H9 (cell line): ENCODE data around the gene SPOCD1. TPM values are rescaled to one million over a fixed set of nuclear protein-coding genes. Genes with fewer than 3 reads are reported as not detected.

Experiments
- DNase-seq: peaks from one replicate; pipeline ENCODE4 v3.0.0-alpha.2; 2017
- H2AFZ ChIP-seq: one replicate; pipeline ENCODE4 v1.6.1; 2013; ENCODE audit warnings: mild to moderate bottlenecking, low read length, control low read depth, moderate library complexity
- H2AK5ac ChIP-seq: 2 replicates; pipeline ENCODE4 v1.6.1; 2013; ENCODE audit warnings: low read length, control low read depth, mixed read lengths; ENCODE audit not compliant: insufficient read length
- H2BK120ac ChIP-seq: one replicate; pipeline ENCODE4 v1.6.1; 2013; ENCODE audit warnings: low read depth, mild to moderate bottlenecking, low read length, control low read depth, inconsistent platforms; ENCODE audit not compliant: poor library complexity, severe bottlenecking
- H2BK12ac ChIP-seq: 2 replicates; pipeline ENCODE4 v1.6.1; 2013; ENCODE audit warnings: low read length, control low read depth, mixed read lengths, low read depth; ENCODE audit not compliant: insufficient read length
- H2BK15ac ChIP-seq: 2 replicates; pipeline ENCODE4 v1.6.1; 2013; ENCODE audit warnings: low read depth, low read length, control low read depth
- H2BK20ac ChIP-seq: one replicate; pipeline ENCODE4 v1.6.1; 2013; ENCODE audit warnings: low read depth, mild to moderate bottlenecking, low read length, control low read depth, inconsistent platforms; ENCODE audit not compliant: poor library complexity, severe bottlenecking
- H2BK5ac ChIP-seq: 2 replicates; pipeline ENCODE4 v1.6.1; 2013; ENCODE audit warnings: low read length, control low read depth, mixed read lengths; ENCODE audit not compliant: insufficient read length
- H3K14ac ChIP-seq: 2 replicates; pipeline ENCODE4 v1.6.1; 2013; ENCODE audit warnings: low read length, control low read depth; ENCODE audit not compliant: insufficient read depth
- H3K18ac ChIP-seq: 2 replicates; pipeline ENCODE4 v1.6.1; 2013; ENCODE audit warnings: low read depth, mild to moderate bottlenecking, mixed read lengths, low read length, control low read depth; ENCODE audit not compliant: insufficient read length
- H3K23ac ChIP-seq: 2 replicates; pipeline ENCODE4 v1.6.1; 2013; ENCODE audit warnings: low read length, control low read depth, mixed read lengths, low read depth; ENCODE audit not compliant: insufficient read length
- H3K23me2 ChIP-seq: 2 replicates; pipeline ENCODE4 v1.6.1; 2013; ENCODE audit warnings: low read depth, mild to moderate bottlenecking, mixed read lengths, low read length, control low read depth; ENCODE audit not compliant: insufficient read length, poor library complexity, severe bottlenecking
- H3K27ac ChIP-seq: 2 replicates; pipeline ENCODE4 v1.5.1; 2013; ENCODE audit warnings: low read length, control low read depth, mixed read lengths, low read depth; ENCODE audit not compliant: insufficient read length
- H3K27me3 ChIP-seq: 2 replicates; pipeline ENCODE4 v1.6.1; 2013; ENCODE audit warnings: low read length, control low read depth, inconsistent platforms; ENCODE audit not compliant: insufficient read depth
- H3K4ac ChIP-seq: 2 replicates; pipeline ENCODE4 v1.6.1; 2013; ENCODE audit warnings: low read depth, mild to moderate bottlenecking, control low read depth, inconsistent platforms, low read length, moderate library complexity
- H3K4me1 ChIP-seq: 2 replicates; pipeline ENCODE4 v1.6.1; 2013; ENCODE audit warnings: low read length, control low read depth, inconsistent platforms; ENCODE audit not compliant: insufficient read depth
- H3K4me2 ChIP-seq: 2 replicates; pipeline ENCODE4 v1.6.1; 2013; ENCODE audit warnings: low read length, control low read depth, mixed read lengths; ENCODE audit not compliant: insufficient read length, insufficient read depth
- H3K56ac ChIP-seq: 2 replicates; pipeline ENCODE4 v1.6.1; 2013; ENCODE audit warnings: low read depth, mild to moderate bottlenecking, mixed read lengths, low read length, control low read depth; ENCODE audit not compliant: insufficient read length
- H3K79me1 ChIP-seq: 2 replicates; pipeline ENCODE4 v1.6.1; 2013; ENCODE audit warnings: low read depth, mild to moderate bottlenecking, moderate library complexity, low read length, control low read depth, inconsistent platforms; ENCODE audit not compliant: insufficient read depth, poor library complexity, severe bottlenecking
- H3K79me2 ChIP-seq: 2 replicates; pipeline ENCODE4 v1.6.1; 2013; ENCODE audit warnings: low read length, control low read depth, inconsistent platforms; ENCODE audit not compliant: insufficient read depth
- H3K9ac ChIP-seq: 2 replicates; pipeline ENCODE4 v1.6.1; 2013; ENCODE audit warnings: low read length, control low read depth, mixed read lengths; ENCODE audit not compliant: insufficient read length; ENCODE audit errors: extremely low read depth
- H3K9me3 ChIP-seq: one replicate; pipeline ENCODE4 v1.6.1; 2013; ENCODE audit warnings: low read depth, low read length, inconsistent platforms; ENCODE audit not compliant: control insufficient read depth
- H3T11ph ChIP-seq: one replicate; pipeline ENCODE4 v1.6.1; 2013; ENCODE audit warnings: mild to moderate bottlenecking, low read length, control low read depth, inconsistent platforms
- H4K20me1 ChIP-seq: one replicate; pipeline ENCODE4 v1.6.1; 2013; ENCODE audit not compliant: control insufficient read depth, insufficient read length, insufficient read depth
- H4K5ac ChIP-seq: 2 replicates; pipeline ENCODE4 v1.6.1; 2013; ENCODE audit warnings: low read depth, mild to moderate bottlenecking, mixed read lengths, low read length, control low read depth; ENCODE audit not compliant: insufficient read length
- H4K8ac ChIP-seq: replicated peaks from 2 replicates; pipeline ENCODE4 v1.6.1; 2013; ENCODE audit warnings: low read length, control low read depth, mixed read lengths, low read depth; ENCODE audit not compliant: insufficient read length
- H4K91ac ChIP-seq: 2 replicates; pipeline ENCODE4 v1.6.1; 2013; ENCODE audit warnings: low read depth, mild to moderate bottlenecking, moderate library complexity, mixed read lengths, low read length, control low read depth; ENCODE audit not compliant: insufficient read length
- H3K27ac Mint-ChIP-seq, 3 experiments: 2 replicates in 2 of 3; 3 replicates in 1 of 3; pipeline ENCODE4 v1.8.0; 2020 to 2021; ENCODE audit warnings: mixed read lengths in 3 of 3, mild to moderate bottlenecking in 1 of 3, moderate library complexity in 1 of 3
- H3K27me3 Mint-ChIP-seq: 2 replicates; pipeline ENCODE4 v1.8.0; 2021; ENCODE audit warnings: low read depth, mild to moderate bottlenecking, moderate library complexity, mixed read lengths
- H3K36me3 Mint-ChIP-seq, 3 experiments: 2 replicates in 2 of 3; 3 replicates in 1 of 3; pipeline ENCODE4 v1.8.0; 2020 to 2021; ENCODE audit warnings: low read depth in 3 of 3, mixed read lengths in 3 of 3; ENCODE audit not compliant: insufficient read depth in 1 of 3
- H3K4me1 Mint-ChIP-seq, 2 experiments: 2 replicates each; pipeline ENCODE4 v1.8.0; 2020; ENCODE audit warnings: mixed read lengths in 2 of 2
- H3K4me3 Mint-ChIP-seq, 2 experiments: 2 replicates in 1 of 2; 3 replicates in 1 of 2; pipeline ENCODE4 v1.8.0; 2020 to 2021; ENCODE audit warnings: mild to moderate bottlenecking in 2 of 2, mixed read lengths in 2 of 2, moderate library complexity in 1 of 2
- H3K9me3 Mint-ChIP-seq, 2 experiments: 2 replicates in 1 of 2; 3 replicates in 1 of 2; pipeline ENCODE4 v1.8.0; 2020; ENCODE audit warnings: mild to moderate bottlenecking in 2 of 2, mixed read lengths in 2 of 2, moderate library complexity in 1 of 2
- WGBS: extraction: QIAGEN DNeasy Blood & Tissue Kit; methylation state at CpG from one replicate; pipeline ENCODE4 v1.1.7; 2013; ENCODE audit warnings: missing lambda C conversion rate, low lambda C conversion rate, mixed read lengths; ENCODE audit not compliant: insufficient read length; ENCODE audit errors: extremely low coverage; 5-methylcytosine and 5-hydroxymethylcytosine counted together
- total RNA-seq: library from RNA; stranded (reverse); gene quantifications from 2 replicates; pipeline ENCODE4 v1.2.1, GENCODE V29; 2021
- TF ChIP-seq, protein P1 (sequence below): fragments of 200-600 bp; sonication (generic); conservative IDR thresholded peaks from 3 replicates; pipeline ENCODE4 v1.8.0; 2021; ENCODE audit warnings: antibody characterized with exemption, mild to moderate bottlenecking

The SPOCD1 gene
- total RNA-seq, 1 experiment from 2014 or later: 1.5 TPM

DNA sequence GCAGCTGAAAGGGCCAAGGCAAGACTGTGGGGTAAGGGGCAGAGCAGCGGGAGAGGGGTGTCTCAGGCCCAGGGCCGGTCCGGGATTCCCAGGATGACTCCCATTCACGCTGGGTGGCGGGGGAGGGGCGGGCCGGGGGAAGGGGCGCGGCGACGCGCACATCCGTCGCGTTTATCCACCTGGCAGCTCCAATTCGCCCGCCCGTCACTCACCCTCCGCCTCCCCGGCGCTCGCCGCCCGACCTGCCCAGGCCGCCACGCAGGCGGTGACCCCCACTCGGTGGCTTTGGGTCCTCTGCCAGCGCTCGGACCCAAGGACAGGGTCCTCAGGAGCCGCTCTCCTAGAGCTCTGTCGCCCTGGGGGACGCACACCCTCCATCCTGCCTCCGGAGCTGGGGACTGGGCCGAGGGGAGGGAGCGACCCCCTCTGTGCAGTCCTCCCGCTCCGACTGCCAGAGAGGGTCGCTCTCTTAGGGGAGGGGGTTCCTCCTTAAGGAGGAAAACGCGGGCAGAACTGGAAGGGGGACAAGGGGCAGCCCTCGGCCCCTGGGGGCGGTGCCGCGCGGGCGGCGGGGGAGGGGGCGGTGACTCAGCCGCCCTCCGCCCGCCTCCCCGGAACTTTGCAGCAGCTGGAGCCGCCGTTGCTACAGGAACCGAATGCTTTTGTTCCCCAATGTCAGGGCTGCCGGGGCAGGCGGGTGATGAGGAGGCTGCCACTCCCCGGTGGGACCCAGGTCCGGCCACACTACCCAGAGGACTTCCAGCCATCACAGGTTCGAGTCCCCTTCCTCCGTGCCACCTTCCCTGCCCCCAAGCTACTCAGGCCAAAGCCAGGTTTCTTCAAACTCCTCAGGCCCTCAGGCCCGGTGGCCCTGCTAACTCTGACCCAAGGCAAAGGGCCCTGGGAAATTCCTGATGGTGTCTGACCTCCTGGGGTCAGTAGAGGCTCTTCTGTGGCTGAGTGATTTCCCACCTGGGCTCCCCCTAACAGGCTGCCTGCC lies 55.1 kb downstream of the SPOCD1 start:
- TF ChIP-seq, protein P1, sequence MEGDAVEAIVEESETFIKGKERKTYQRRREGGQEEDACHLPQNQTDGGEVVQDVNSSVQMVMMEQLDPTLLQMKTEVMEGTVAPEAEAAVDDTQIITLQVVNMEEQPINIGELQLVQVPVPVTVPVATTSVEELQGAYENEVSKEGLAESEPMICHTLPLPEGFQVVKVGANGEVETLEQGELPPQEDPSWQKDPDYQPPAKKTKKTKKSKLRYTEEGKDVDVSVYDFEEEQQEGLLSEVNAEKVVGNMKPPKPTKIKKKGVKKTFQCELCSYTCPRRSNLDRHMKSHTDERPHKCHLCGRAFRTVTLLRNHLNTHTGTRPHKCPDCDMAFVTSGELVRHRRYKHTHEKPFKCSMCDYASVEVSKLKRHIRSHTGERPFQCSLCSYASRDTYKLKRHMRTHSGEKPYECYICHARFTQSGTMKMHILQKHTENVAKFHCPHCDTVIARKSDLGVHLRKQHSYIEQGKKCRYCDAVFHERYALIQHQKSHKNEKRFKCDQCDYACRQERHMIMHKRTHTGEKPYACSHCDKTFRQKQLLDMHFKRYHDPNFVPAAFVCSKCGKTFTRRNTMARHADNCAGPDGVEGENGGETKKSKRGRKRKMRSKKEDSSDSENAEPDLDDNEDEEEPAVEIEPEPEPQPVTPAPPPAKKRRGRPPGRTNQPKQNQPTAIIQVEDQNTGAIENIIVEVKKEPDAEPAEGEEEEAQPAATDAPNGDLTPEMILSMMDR: no peak; the same call in 2 of the 3 replicates
- H3K4me2 ChIP-seq: peak overlapping the region; percentile 34
- no peaks in the 10 kb centered on the region for H3K79me2 ChIP-seq
- DNase-seq: peak; percentile 85
- H2AK5ac ChIP-seq: no peak overlapping the region
- WGBS: no CpG with 5 or more reads among the region's 63 CpGs
- H3K4me1 ChIP-seq: peaks cover 6% of the 10 kb centered on the region; the same call in 1 of the 2 replicates
- peaks cover 10% of the 10 kb centered on the region for H3K23me2 ChIP-seq
- H4K5ac ChIP-seq: no peak overlapping the region
- H2BK15ac ChIP-seq: no peak overlapping the region
- H3T11ph ChIP-seq: no peak overlapping the region
- no peak overlapping the region for H2BK12ac ChIP-seq
- Mint-ChIP-seq H3K4me1 (peaks cover 44 to 62% of the 10 kb centered on the region in 2 experiments), H3K36me3 (no peaks in the 10 kb centered on the region), H3K27me3 (peaks cover 32% of the 10 kb centered on the region), H3K4me3 (peak overlapping the region; percentile 67 to 82), H3K27ac (no peak overlapping the region; a peak in 1 of 7 replicates), H3K9me3 (no peaks in the 10 kb centered on the region; a peak in 1 of 5 replicates)
- H3K4ac ChIP-seq: no peak overlapping the region
- peak overlapping the region; percentile 27 for H3K18ac ChIP-seq
- H3K9ac ChIP-seq: no peak overlapping the region
- H2AFZ ChIP-seq: no peak overlapping the region
- no peak overlapping the region for H3K14ac ChIP-seq
- H4K20me1 ChIP-seq: no peaks in the 10 kb centered on the region
- no peak overlapping the region for H4K91ac ChIP-seq
- no peaks in the 10 kb centered on the region for H3K79me1 ChIP-seq
- no peak overlapping the region for H3K56ac ChIP-seq
- peaks cover 2% of the 10 kb centered on the region; the same call in 1 of the 2 replicates for H3K27me3 ChIP-seq
- H3K9me3 ChIP-seq: no peaks in the 10 kb centered on the region
- no peak overlapping the region for H2BK120ac ChIP-seq
- H4K8ac ChIP-seq: no peak overlapping the region
- no peak overlapping the region for H3K27ac ChIP-seq
- no peak overlapping the region for H2BK5ac ChIP-seq
- H3K23ac ChIP-seq: no peak overlapping the region
- H2BK20ac ChIP-seq: no peak overlapping the region
